NCI-H774 (cell line): ENCODE results near the gene SLC45A2.
A peak's percentile ranks its signal among the peaks of the same experiment; 100 is the strongest.

ENCODE experiments used
- DNase-seq: peaks from one replicate; lab custom pipeline; 2025; lab: John Stamatoyannopoulos, UW

SLC45A2 gene

GRCh38 chr5:34007621-34008600 is 23.4 kb upstream of the SLC45A2 start, which contains the start of gene AMACR:
TSS of gene AMACR (minus strand) at chr5:34008050. CDS start at chr5:34008019, 31 bp downstream.
- DNase-seq: peak; percentile 99

DNA sequence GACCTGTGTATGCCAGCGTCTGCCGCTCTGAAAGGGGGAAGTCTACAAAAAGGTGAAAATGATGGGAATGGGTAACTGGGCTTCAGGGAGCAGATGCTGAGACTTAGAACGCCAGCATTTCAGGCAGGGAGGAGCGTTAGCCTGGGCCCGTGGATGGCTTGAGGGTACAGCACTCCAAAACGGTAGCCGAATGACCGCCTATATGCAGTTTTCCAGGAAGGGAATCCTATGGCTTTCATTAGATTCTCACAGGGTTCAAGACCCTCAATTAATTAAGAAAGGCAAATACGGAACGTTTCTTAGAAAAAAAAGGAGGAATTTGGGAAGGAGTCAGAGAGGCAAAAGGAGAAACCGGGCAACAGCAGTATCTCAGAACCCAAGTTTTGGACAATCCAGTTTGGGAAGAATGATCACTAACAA is 22.7 kb upstream of the SLC45A2 start:
- no peak for DNase-seq

DNA sequence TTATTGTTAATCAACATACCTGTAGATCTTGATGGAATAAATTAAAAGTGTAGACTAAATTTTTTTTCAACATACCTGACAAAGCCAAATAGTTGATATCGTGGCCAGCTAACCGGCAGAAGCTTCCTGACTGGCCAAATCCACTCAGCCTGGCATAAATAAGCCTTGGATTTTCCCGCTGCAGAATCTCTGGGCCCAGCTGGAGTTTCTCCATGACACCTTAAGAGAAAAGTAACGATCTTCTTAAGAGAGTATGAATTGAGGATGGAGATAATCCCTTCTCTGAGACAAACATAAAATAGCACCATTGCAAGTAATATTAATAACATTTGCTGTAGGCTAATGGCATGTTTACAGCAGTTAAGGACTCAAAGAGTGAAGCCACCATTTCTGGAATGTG is 21.2 kb upstream of the SLC45A2 start:
- no peak for DNase-seq

- DNase-seq: no peak
Observed at GRCh38 chr5:34005211-34005610, 20.7 kb upstream of the SLC45A2 start.

DNA sequence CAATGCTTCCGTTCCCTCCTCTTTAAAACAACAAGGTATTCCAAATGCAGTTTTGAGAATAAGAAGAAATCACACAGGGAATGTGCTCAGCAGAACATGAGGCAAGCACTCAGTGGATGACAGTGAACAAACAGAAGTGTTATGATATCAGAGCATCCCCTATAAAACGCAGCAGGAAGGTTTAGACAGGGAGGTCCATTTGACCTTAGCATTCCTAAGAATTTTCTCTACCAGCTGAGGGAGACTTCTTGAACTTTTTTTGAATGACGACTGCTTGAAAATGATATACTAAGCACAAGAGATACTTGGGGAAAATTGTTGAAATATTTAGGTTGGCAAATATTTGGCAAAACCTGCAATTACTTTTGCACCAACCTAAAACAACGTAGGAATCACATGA is 19.4 kb upstream of the SLC45A2 start:
- no peak for DNase-seq

DNA sequence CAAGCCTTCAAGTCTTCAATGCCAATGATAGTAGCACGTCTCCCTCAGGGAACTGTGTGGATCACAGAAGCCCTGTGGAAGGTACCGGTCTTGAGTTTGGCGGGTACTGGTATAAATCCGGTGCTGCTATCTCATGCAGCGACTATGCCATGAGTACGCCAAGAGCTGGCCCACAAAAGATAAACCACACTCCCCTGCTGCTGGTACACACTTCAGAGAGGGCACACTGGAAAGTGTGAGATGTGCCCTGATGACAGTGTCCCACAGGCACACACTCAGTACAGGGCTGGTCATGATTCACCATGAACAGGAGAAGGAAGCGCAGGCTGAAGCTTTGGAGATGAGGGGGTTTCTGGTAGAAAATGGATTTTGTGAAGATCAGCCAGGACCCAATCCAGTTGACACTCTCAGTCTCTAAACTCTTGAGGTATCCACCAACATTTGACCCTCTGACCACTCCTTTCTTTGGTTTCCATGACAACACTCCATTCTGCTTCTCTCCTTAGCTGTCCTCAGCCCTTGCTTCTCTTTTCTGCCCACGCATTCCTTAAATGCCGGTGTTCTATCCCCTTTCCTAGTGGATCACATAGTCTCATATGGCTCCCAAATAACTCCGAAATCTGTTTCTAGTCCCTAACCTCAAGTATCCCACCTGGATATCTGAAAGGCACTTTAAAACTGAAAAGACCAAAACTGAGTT is 18.3 kb upstream of the SLC45A2 start:
- DNase-seq: no peak

DNA sequence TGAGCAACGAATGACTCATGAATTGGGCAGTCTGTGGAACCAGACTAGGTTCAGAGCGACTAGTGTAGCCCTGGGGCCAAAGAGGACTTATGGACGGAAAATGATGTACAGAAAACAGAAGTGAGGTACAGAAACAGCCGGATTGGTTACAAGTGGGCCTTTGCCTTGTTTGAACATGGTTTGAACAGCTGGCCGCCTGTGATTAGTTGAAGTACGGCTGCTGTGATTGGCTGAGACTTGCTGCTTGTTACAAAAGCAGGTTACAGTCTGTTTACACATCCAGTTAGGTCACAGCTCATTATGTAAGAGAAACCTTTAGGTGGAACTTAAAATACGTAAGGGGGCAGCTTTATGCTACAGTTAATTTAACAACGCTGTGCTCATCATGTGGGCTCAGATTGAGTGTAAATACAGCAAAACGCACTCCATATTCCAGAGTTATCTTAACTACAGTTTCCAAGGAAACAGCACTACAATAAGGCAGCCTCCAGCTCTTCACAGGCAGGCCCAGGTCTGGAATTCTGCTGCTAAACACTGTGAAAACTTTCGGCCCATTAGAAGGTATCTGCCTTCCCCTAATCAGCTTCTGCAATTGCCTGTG is 16.8 kb upstream of the SLC45A2 start:
- peak; percentile 98 for DNase-seq

DNA sequence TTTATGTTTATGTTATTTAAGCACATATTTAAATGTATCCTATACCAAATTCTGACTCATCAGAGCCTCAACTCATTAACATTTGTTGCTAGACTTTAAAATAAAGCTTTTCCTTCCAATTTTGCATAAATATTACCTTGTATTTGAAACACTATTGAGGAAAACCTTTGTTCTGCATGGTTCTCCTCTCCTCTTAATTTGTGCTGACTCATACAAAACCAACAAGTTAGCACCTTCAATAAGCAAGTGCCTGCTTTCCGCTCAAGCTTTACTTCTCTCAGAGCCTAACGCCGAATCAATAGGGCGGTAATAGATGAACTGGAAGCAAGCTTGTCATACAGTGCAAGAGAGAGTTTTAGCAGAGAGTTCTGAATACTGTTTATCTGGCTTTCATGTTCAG is 15.5 kb upstream of the SLC45A2 start:
- no peak for DNase-seq

DNA sequence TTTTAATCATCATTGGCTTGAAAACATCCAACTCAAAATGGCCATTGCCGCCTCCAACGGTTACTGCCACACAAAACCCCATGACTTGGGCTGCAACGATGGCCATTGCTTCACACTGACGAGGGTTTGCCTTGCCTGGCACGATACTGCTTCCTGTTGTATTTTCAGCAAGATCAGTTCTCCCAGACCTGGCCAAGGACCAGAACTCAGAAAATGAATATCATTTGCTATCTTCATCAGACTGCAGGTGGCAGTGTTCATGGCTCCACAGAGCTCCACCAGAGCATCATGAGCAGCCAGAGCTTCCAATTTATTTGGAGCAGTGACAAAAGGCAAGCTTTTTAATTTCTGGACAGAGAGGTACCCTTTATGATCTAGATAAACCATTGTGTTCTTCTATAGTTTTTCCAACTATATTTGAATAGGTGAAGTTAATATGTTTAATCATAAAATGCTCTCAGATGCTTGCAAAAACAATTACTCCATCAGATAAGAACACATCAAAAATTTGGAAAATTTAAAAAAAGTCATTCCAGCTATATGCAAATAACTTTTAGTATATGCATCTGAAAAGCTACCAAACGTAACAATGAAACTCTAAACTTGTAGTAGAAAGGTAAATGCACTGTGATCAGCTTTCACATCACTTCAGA is 13.0 kb upstream of the SLC45A2 start:
- DNase-seq: peak; percentile 82

DNA sequence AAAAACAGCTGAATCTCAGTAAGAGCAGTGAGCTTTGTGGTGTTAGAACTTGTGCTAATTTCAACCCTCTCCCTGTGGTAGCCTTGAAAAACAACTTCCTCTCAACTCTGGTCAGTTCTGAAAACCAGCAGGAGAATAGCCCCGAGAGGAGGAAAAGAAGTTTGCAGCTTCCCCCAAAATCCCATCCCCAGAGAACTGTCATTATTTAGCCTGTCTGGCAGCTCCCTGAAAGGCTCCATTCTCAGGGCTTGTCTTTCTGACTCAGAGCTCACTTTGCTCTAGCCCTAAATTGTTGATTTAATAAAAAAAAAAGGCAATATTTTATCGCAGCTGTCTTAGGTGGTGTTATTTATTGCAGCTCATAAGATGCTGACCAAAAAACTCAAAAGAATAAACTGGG is 11.4 kb upstream of the SLC45A2 start:
- DNase-seq: no peak

DNA sequence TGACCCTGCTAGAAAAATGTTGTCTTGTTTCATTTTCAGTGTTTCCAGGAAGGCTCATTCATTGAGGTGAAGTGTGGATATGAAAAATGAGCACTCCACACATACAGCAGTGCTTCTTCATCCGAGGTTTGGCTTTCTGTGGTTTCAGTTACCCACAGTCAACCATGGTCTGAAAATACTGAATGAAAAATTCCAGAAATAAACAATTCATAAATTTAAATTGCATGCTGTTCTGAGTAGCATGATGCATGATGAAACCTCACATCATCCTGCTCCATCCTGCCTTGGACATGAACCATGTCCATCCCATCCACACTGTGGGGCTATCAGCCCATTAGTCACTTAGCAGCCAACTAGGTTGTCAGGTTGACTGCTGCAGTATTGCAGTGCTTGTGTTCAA is 10.4 kb upstream of the SLC45A2 start:
- DNase-seq: no peak

- no peak for DNase-seq
Observed at GRCh38 chr5:33992864-33993263, 8.4 kb upstream of the SLC45A2 start.

GRCh38 chr5:33985447-33985846 is 954 bp upstream of the SLC45A2 start:
- DNase-seq: no peak

DNA sequence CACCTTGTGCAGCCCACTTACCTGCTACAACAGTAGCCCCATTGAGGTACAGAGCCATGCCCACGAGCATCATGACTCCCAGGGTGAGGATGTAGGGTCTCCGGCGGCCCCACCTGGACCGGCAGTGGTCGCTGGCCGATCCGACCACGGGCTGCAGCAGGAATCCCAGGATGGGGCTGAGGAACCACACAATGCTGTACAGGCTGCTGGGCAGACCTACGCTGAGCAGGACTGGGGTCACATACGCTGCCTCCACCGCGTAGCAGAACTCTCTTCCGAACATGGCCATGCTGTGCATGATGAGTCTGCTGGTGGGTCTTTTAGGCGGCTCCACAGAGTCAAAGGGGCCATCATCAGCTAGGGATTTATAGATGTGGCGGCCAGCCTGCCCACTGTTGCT is 315 bp downstream of the SLC45A2 start:
- no peak for DNase-seq

DNA sequence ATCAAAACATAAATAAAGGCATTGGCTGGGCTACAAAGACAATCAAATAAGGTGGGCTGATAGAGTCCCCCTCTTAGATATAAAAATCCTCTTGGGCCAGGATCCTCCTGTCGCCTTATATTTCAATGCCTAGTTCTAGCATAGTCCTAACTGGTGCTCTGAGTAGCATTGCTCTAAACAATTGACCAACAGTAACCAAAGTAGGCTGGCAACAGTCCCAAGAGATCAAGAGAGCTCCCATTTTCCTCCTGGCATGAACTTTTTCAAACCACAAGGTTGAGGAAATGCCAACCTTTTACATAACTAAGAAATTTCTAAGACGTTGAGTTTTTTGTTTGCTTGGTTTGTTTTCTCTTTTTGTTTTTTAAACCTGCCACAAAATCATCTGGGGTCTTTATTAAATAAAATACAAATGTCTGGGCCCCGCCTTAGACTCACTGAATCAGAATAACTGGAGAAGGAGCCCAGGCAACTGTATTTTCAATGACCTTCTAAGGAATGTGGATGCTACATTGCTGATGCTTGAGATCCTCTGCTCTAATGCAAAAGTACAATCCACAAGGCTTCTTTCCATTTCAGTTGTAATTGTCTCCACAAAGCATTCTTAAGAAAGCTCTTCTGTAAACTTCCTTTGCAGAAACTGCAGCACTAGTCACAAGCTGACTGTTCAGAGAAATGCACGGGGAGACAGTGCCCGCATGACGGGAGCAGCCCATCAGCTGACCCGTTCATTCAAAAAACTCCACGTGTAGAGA is 2.9 kb downstream of the SLC45A2 start:
- DNase-seq: no peak

DNA sequence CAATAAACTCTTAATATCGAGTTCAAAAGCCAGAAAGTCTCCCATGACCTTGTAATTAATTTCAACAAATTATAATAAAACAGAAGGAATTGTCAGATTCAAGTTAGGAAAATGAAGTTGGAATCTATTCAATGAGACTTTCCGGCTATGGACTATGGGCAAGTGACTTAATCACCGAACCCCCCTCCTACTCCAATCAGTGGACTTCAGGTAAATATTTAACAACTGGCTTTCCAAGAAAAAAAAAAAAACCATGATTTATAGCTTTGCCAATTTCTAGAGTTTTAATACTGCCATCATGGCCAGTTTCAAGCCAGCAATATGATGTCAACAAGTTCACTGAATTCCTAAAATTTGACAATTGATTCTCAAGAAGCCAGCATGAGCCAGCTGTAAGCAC is 4.5 kb downstream of the SLC45A2 start:
- no peak for DNase-seq

DNA sequence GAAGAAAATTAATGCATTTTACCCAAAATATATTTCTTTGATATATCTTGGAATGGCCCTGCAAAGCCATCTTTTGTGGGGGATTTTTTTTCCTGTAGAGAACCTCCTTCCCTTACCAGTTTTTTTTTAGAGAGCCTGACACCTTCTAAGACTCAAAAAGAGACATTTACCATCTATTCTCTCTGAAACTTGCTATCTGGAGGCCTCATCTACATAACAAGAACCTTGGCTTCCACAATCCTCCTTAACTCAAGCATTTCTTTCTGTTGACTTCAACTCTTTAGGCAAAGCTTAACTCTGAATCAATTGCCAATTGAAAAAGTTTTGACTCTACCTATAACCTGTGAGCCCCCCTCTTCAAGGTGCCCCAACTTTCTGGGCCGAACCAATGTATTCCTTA is 6.2 kb downstream of the SLC45A2 start:
- no peak for DNase-seq

GRCh38 chr5:33976307-33976706 is 8.2 kb downstream of the SLC45A2 start:
- no peak for DNase-seq

DNA sequence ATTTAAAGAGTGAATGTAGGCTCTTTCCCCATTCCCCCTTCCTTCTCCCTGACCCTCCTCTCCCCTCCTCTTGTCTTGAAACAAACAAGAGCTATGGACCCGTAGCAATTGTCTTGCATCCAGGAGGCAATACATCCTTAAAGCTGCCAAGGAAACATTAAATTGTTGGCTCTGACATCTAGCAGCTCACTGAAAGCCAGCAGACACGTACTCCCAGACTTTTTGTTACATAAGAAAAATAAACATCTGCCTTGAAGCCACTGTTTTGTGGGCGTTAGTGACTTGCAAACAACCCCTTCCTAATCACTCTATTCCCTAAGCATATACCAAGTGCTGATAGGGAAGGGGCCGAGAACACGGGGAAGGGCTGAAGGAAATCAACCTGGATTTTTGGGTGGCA is 8.6 kb downstream of the SLC45A2 start:
- DNase-seq: peak; percentile 30

DNA sequence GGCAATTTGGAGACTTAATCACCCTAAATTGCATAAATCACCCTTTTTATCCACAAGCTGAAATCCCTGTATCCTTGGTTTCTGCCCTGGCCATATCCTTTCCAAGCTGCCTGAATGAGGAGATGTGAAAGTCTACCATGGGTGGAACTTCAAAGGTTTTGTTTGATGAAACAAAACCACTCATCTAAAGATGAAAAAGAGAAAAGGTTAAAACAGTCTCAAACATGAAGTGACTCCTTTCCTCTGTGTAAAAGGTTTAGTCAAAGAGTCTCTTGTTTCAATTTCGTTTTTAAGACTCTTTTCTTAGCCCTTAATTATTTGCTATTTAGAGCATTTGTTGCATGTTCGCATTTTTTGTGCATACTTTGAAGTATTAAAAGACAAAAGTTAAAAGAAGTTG is 11.2 kb downstream of the SLC45A2 start:
- DNase-seq: no peak
